ENCODE data around the gene ZBTB47.

ZBTB47 gene

GRCh38 chr3:42657675-42658074 lies 4.2 kb downstream of the ZBTB47 start:
- Histone ChIP-seq H3K27ac (ENCODE audit: low read depth, low read length) (no peak overlapping the region), H3K79me1 (ENCODE audit: low read length) (peaks cover 2% of the 10 kb centered on the region), H3K36me3 (ENCODE audit: control insufficient read depth, insufficient read depth, low read length) (no peaks in the 10 kb centered on the region), H3K4me3 (ENCODE audit: low read length) (no peak overlapping the region), H3K4me2 (ENCODE audit: low read length) (no peak overlapping the region), H3K23ac (ENCODE audit: low read length) (no peak overlapping the region), H2BK120ac (ENCODE audit: low read depth, low read length) (no peak overlapping the region), H2AK5ac (ENCODE audit: low read length) (no peak overlapping the region), H3K9ac (ENCODE audit: low read length) (no peak overlapping the region), H4K8ac (ENCODE audit: low read depth, low read length) (no peak overlapping the region), H3K56ac (ENCODE audit: low read length) (no peak overlapping the region), H4K5ac (ENCODE audit: low read length) (no peak overlapping the region), H3K4me1 (ENCODE audit: control insufficient read depth, low read depth, low read length) (peaks cover 5% of the 10 kb centered on the region), H2BK15ac (replicated peaks; ENCODE audit: low read depth) (no peak overlapping the region), H3K27me3 (ENCODE audit: insufficient read depth, low read length, poor library complexity) (no peaks in the 10 kb centered on the region), H3K18ac (ENCODE audit: low read length) (no peak overlapping the region), H3K4ac (ENCODE audit: low read depth, low read length) (no peak overlapping the region), H3K79me2 (ENCODE audit: control insufficient read depth, insufficient read depth, low read length) (no peaks in the 10 kb centered on the region), H2BK5ac (ENCODE audit: low read length) (no peak overlapping the region)
- WGBS (ENCODE audit: extremely low coverage, insufficient coverage, low lambda C conversion rate): no CpG with 5 or more reads among the region's 4 CpGs
- no peak for DNase-seq

DNA sequence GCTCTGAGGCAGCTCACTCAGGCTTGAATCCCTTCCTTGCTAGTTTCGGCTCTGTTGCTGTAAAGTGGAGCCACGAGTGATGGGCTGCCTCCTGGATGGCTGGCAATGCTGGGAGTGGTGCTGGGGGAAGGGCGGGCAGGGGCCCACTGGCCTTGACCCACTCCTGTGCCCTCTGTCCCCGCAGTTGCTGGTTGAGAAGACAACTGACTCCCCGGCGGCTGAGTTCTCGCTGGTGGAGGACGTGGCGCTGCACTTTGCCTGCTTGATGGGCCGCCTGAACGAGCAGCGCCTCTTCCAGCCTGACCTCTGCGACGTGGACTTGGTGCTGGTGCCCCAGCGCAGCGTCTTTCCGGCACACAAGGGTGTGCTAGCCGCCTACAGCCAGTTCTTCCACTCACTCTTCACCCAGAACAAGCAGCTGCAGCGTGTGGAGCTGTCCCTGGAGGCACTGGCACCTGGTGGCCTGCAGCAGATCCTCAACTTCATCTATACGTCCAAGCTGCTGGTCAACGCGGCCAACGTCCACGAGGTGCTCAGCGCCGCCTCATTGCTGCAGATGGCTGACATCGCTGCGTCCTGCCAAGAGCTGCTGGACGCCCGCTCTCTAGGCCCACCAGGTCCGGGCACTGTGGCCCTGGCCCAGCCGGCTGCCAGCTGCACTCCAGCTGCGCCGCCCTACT lies 4.7 kb downstream of the ZBTB47 start:
- WGBS (ENCODE audit: extremely low coverage, insufficient coverage, low lambda C conversion rate): no CpG with 5 or more reads among the region's 34 CpGs

GRCh38 chr3:42658771-42659390 lies 5.4 kb downstream of the ZBTB47 start:
- Histone ChIP-seq H3K27ac (ENCODE audit: low read depth, low read length) (no peak overlapping the region), H4K8ac (ENCODE audit: low read depth, low read length) (no peak overlapping the region), H3K4me2 (ENCODE audit: low read length) (no peak overlapping the region), H3K56ac (ENCODE audit: low read length) (no peak overlapping the region), H4K5ac (ENCODE audit: low read length) (no peak overlapping the region), H3K23ac (ENCODE audit: low read length) (no peak overlapping the region), H3K79me2 (ENCODE audit: control insufficient read depth, insufficient read depth, low read length) (no peaks in the 10 kb centered on the region), H2AK5ac (ENCODE audit: low read length) (no peak overlapping the region), H3K4me3 (ENCODE audit: low read length) (no peak overlapping the region), H2BK120ac (ENCODE audit: low read depth, low read length) (no peak overlapping the region), H3K4me1 (ENCODE audit: control insufficient read depth, low read depth, low read length) (no peaks in the 10 kb centered on the region), H3K18ac (ENCODE audit: low read length) (no peak overlapping the region), H3K9ac (ENCODE audit: low read length) (no peak overlapping the region), H2BK15ac (replicated peaks; ENCODE audit: low read depth) (no peak overlapping the region), H3K36me3 (ENCODE audit: control insufficient read depth, insufficient read depth, low read length) (no peaks in the 10 kb centered on the region), H3K27me3 (ENCODE audit: insufficient read depth, low read length, poor library complexity) (no peaks in the 10 kb centered on the region), H3K79me1 (ENCODE audit: low read length) (no peaks in the 10 kb centered on the region), H2BK5ac (ENCODE audit: low read length) (no peak overlapping the region), H3K4ac (ENCODE audit: low read depth, low read length) (no peak overlapping the region)
- DNase-seq: no peak
- no CpG with 5 or more reads among the region's 22 CpGs for WGBS (ENCODE audit: extremely low coverage, insufficient coverage, low lambda C conversion rate)

More for the DNA sequence above, 4.7 kb downstream of the ZBTB47 start:
- no peak overlapping the region for H3K27ac ChIP-seq (ENCODE audit: low read depth, low read length)
- H2BK15ac ChIP-seq (replicated peaks; ENCODE audit: low read depth): no peak overlapping the region
- H3K56ac ChIP-seq (ENCODE audit: low read length): no peak overlapping the region
- H3K9ac ChIP-seq (ENCODE audit: low read length): no peak overlapping the region
- no peak overlapping the region for H2BK120ac ChIP-seq (ENCODE audit: low read depth, low read length)
- no peak overlapping the region for H3K4me2 ChIP-seq (ENCODE audit: low read length)
- H2AK5ac ChIP-seq (ENCODE audit: low read length): no peak overlapping the region
- no peak for DNase-seq
- H3K18ac ChIP-seq (ENCODE audit: low read length): no peak overlapping the region
- H3K4ac ChIP-seq (ENCODE audit: low read depth, low read length): no peak overlapping the region
- no peak overlapping the region for H2BK5ac ChIP-seq (ENCODE audit: low read length)
- no peak overlapping the region for H4K5ac ChIP-seq (ENCODE audit: low read length)
- H3K4me3 ChIP-seq (ENCODE audit: low read length): no peak overlapping the region
- peaks cover under 1% of the 10 kb centered on the region for H3K79me1 ChIP-seq (ENCODE audit: low read length)
- no peaks in the 10 kb centered on the region for H3K27me3 ChIP-seq (ENCODE audit: insufficient read depth, low read length, poor library complexity)
- peaks cover 2% of the 10 kb centered on the region for H3K4me1 ChIP-seq (ENCODE audit: control insufficient read depth, low read depth, low read length)
- no peaks in the 10 kb centered on the region for H3K79me2 ChIP-seq (ENCODE audit: control insufficient read depth, insufficient read depth, low read length)
- no peak overlapping the region for H4K8ac ChIP-seq (ENCODE audit: low read depth, low read length)
- H3K23ac ChIP-seq (ENCODE audit: low read length): no peak overlapping the region
- H3K36me3 ChIP-seq (ENCODE audit: control insufficient read depth, insufficient read depth, low read length): no peaks in the 10 kb centered on the region

DNA sequence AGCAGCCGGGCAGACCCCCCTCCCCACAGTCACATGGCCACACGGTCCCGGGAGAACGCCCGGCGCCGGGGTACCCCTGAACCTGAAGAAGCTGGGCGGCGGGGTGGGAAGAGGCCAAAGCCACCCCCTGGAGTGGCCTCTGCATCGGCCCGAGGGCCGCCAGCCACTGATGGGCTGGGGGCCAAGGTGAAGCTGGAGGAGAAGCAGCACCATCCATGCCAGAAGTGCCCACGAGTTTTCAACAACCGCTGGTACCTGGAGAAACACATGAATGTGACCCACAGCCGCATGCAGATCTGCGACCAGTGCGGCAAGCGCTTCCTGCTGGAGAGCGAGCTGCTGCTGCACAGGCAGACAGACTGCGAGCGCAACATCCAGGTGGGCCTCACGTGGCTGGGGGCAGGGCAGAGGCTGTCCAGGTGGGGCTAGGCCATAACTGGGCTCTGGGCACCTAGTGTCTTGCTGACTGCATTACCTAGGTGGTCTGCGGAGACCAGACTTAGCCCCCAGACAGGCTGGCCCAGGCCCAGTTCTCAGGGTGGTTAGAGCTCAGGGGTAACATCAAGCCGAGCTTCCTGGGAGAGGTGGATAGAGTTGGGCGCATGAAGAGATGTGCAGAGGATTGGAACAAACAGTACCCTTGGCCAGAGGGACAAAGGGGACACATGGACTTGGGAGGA lies 6.1 kb downstream of the ZBTB47 start:
- WGBS (ENCODE audit: extremely low coverage, insufficient coverage, low lambda C conversion rate): no CpG with 5 or more reads among the region's 25 CpGs
- no peak for DNase-seq
- Histone ChIP-seq H2BK5ac (ENCODE audit: low read length) (no peak overlapping the region), H4K8ac (ENCODE audit: low read depth, low read length) (no peak overlapping the region), H2AK5ac (ENCODE audit: low read length) (no peak overlapping the region), H3K36me3 (ENCODE audit: control insufficient read depth, insufficient read depth, low read length) (no peaks in the 10 kb centered on the region), H2BK120ac (ENCODE audit: low read depth, low read length) (no peak overlapping the region), H3K23ac (ENCODE audit: low read length) (no peak overlapping the region), H3K4me1 (ENCODE audit: control insufficient read depth, low read depth, low read length) (no peaks in the 10 kb centered on the region), H3K4me2 (ENCODE audit: low read length) (no peak overlapping the region), H3K4ac (ENCODE audit: low read depth, low read length) (no peak overlapping the region), H3K9ac (ENCODE audit: low read length) (no peak overlapping the region), H3K56ac (ENCODE audit: low read length) (no peak overlapping the region), H2BK15ac (replicated peaks; ENCODE audit: low read depth) (no peak overlapping the region), H3K27me3 (ENCODE audit: insufficient read depth, low read length, poor library complexity) (no peaks in the 10 kb centered on the region), H3K18ac (ENCODE audit: low read length) (no peak overlapping the region), H4K5ac (ENCODE audit: low read length) (no peak overlapping the region), H3K27ac (ENCODE audit: low read depth, low read length) (no peak overlapping the region), H3K79me1 (ENCODE audit: low read length) (no peaks in the 10 kb centered on the region), H3K79me2 (ENCODE audit: control insufficient read depth, insufficient read depth, low read length) (no peaks in the 10 kb centered on the region), H3K4me3 (ENCODE audit: low read length) (no peak overlapping the region)

- H2BK120ac ChIP-seq (ENCODE audit: low read depth, low read length): no peak overlapping the region
These were observed 6.7 kb downstream of the ZBTB47 start for GRCh38 chr3:42660131-42660715.

More at GRCh38 chr3:42660131-42660715, 6.7 kb downstream of the ZBTB47 start:
- H2BK15ac ChIP-seq (replicated peaks; ENCODE audit: low read depth): no peak overlapping the region
- no peaks in the 10 kb centered on the region for H3K4me1 ChIP-seq (ENCODE audit: control insufficient read depth, low read depth, low read length)
- no peak overlapping the region for H4K5ac ChIP-seq (ENCODE audit: low read length)
- H3K9ac ChIP-seq (ENCODE audit: low read length): no peak overlapping the region
- no peak for DNase-seq
- no peaks in the 10 kb centered on the region for H3K36me3 ChIP-seq (ENCODE audit: control insufficient read depth, insufficient read depth, low read length)
- H3K4me3 ChIP-seq (ENCODE audit: low read length): no peak overlapping the region
- no CpG with 5 or more reads among the region's 6 CpGs for WGBS (ENCODE audit: extremely low coverage, insufficient coverage, low lambda C conversion rate)
- no peaks in the 10 kb centered on the region for H3K79me1 ChIP-seq (ENCODE audit: low read length)
- no peaks in the 10 kb centered on the region for H3K79me2 ChIP-seq (ENCODE audit: control insufficient read depth, insufficient read depth, low read length)
- H3K4me2 ChIP-seq (ENCODE audit: low read length): no peak overlapping the region
- H3K23ac ChIP-seq (ENCODE audit: low read length): no peak overlapping the region
- no peak overlapping the region for H2AK5ac ChIP-seq (ENCODE audit: low read length)
- no peak overlapping the region for H3K4ac ChIP-seq (ENCODE audit: low read depth, low read length)
- no peak overlapping the region for H3K56ac ChIP-seq (ENCODE audit: low read length)
- no peak overlapping the region for H3K27ac ChIP-seq (ENCODE audit: low read depth, low read length)
- no peak overlapping the region for H4K8ac ChIP-seq (ENCODE audit: low read depth, low read length)
- no peaks in the 10 kb centered on the region for H3K27me3 ChIP-seq (ENCODE audit: insufficient read depth, low read length, poor library complexity)
- H2BK5ac ChIP-seq (ENCODE audit: low read length): no peak overlapping the region
- H3K18ac ChIP-seq (ENCODE audit: low read length): no peak overlapping the region

Data from mesendoderm (in vitro differentiated cells).